SK-N-SH (cell line): Measurements from ENCODE around the gene GSTA4. TPM values are rescaled to one million over a fixed set of nuclear protein-coding genes. Genes with fewer than 3 reads are reported as not detected.

Experiments used
- CTCF ChIA-PET: fragments of 300-600, 350-600 bp; formaldehyde crosslinking; extraction: SDS; loops from one replicate; lab custom pipeline; 2021; lab: Yijun Ruan, JAX
- POLR2A ChIA-PET: fragments of 350-600 bp; sonication (Branson Sonifier 250); formaldehyde crosslinking; extraction: SDS; loops from one replicate; lab custom pipeline; 2020; ENCODE audit warnings: antibody characterized with exemption, inconsistent platforms; lab: Yijun Ruan, JAX
- DNase-seq: peaks from one replicate; pipeline ENCODE4 v3.0.0; 2012
- H2AFZ ChIP-seq: fragments of 200-600 bp; sonication (generic); 2 replicates; pipeline ENCODE4 v1.8.1; 2016; ENCODE audit warnings: antibody characterized with exemption, mild to moderate bottlenecking, low read depth
- H3F3A ChIP-seq: fragments of 200-600 bp; sonication (generic); replicated peaks from 2 replicates; pipeline ENCODE3; 2016; ENCODE audit warnings: antibody characterized with exemption, mild to moderate bottlenecking; ENCODE audit not compliant: insufficient read depth
- H3K27ac ChIP-seq, 2 experiments: fragments of 200-500 bp in 1 of 2; fragments of 200-600 bp in 1 of 2; sonication (Bioruptor generic) in 1 of 2; sonication (generic), shearing (Covaris generic) in 1 of 2; 2 replicates each; pipeline versions ENCODE4 v1.5.1 to v1.6.1; 2014 to 2016; ENCODE audit warnings: low read depth in 2 of 2, inconsistent platforms in 1 of 2, low read length in 1 of 2, mild to moderate bottlenecking in 1 of 2, mixed read lengths in 1 of 2
- H3K27me3 ChIP-seq: fragments of 200-600 bp; sonication (generic), shearing (Covaris generic); 2 replicates; pipeline ENCODE4 v1.6.1; 2016; ENCODE audit warnings: mixed run types; ENCODE audit not compliant: insufficient read depth
- H3K36me3 ChIP-seq, 2 experiments: fragments of 200-500 bp in 1 of 2; fragments of 200-600 bp in 1 of 2; sonication (Bioruptor generic) in 1 of 2; sonication (generic) in 1 of 2; replicated peaks in 1 of 2; 2 replicates each; pipeline versions ENCODE3 to v1.5.1; 2014 to 2016; ENCODE audit warnings: low read length in 1 of 2, mild to moderate bottlenecking in 1 of 2; ENCODE audit not compliant: insufficient read depth in 2 of 2, control insufficient read depth in 1 of 2
- H3K4me1 ChIP-seq, 2 experiments: fragments of 200-500 bp in 1 of 2; fragments of 200-600 bp in 1 of 2; sonication (Bioruptor generic) in 1 of 2; sonication (generic), shearing (Covaris generic) in 1 of 2; 2 replicates each; pipeline versions ENCODE4 v1.5.1 to v1.6.1; 2014 to 2016; ENCODE audit warnings: low read depth in 1 of 2, low read length in 1 of 2, mixed run types in 1 of 2; ENCODE audit not compliant: insufficient read depth in 2 of 2, control insufficient read depth in 1 of 2
- H3K4me2 ChIP-seq: fragments of 200-600 bp; sonication (generic), shearing (Covaris generic); 2 replicates; pipeline ENCODE4 v1.6.1; 2017; ENCODE audit warnings: mixed run types
- H3K4me3 ChIP-seq, 2 experiments: fragments of 200-500 bp in 1 of 2; fragments of 200-600 bp in 1 of 2; sonication (Bioruptor generic) in 1 of 2; sonication (generic), shearing (Covaris generic) in 1 of 2; 2 replicates each; pipeline versions ENCODE4 v1.5.1 to v1.8.1; 2014 to 2016; ENCODE audit warnings: low read depth in 2 of 2, inconsistent platforms in 1 of 2, low read length in 1 of 2, mild to moderate bottlenecking in 1 of 2, mixed read lengths in 1 of 2, moderate library complexity in 1 of 2
- H3K79me2 ChIP-seq: fragments of 200-600 bp; sonication (generic); 2 replicates; pipeline ENCODE4 v1.8.1; 2017; ENCODE audit warnings: mild to moderate bottlenecking; ENCODE audit not compliant: insufficient read depth
- H3K9ac ChIP-seq: fragments of 200-600 bp; sonication (generic); 2 replicates; pipeline ENCODE4 v1.6.1; 2017; ENCODE audit warnings: mixed run types
- H3K9me2 ChIP-seq: fragments of 200-600 bp; sonication (generic); 2 replicates; pipeline ENCODE4 v1.6.1; 2017; ENCODE audit warnings: mixed run types
- H3K9me3 ChIP-seq: fragments of 200-600 bp; sonication (generic); 2 replicates; pipeline ENCODE4 v1.6.1; 2017; ENCODE audit warnings: mixed run types, mild to moderate bottlenecking, moderate library complexity
- H4K20me1 ChIP-seq: fragments of 200-600 bp; sonication (generic); 2 replicates; pipeline ENCODE4 v1.6.1; 2017; ENCODE audit warnings: mild to moderate bottlenecking, mixed run types; ENCODE audit not compliant: insufficient read depth
- CHD2 ChIP-seq: fragments of 150-350 bp; IDR thresholded peaks from 2 replicates; pipeline ENCODE4 v1.6.1; 2018; ENCODE audit warnings: low read length; ENCODE audit not compliant: partially characterized antibody
- EZH2phosphoT487 ChIP-seq: fragments of 200-600 bp; sonication (generic); IDR thresholded peaks from 2 replicates; pipeline ENCODE4 v1.6.1; 2017; ENCODE audit warnings: low read depth, mixed run types, mild to moderate bottlenecking, antibody characterized with exemption, moderate library complexity, borderline replicate concordance
- JUND ChIP-seq: IDR thresholded peaks from 2 replicates; pipeline ENCODE4 v1.4.0; 2012
- MAX ChIP-seq: IDR thresholded peaks from 2 replicates; pipeline ENCODE4 v1.4.0; 2012; ENCODE audit warnings: low read depth
- NFIC ChIP-seq: IDR thresholded peaks from 2 replicates; pipeline ENCODE4 v1.4.0; 2012; ENCODE audit warnings: borderline replicate concordance
- PBX3 ChIP-seq: IDR thresholded peaks from 2 replicates; pipeline ENCODE4; 2012
- POLR2AphosphoS5 ChIP-seq: IDR thresholded peaks from 2 replicates; pipeline ENCODE4 v1.6.1; 2012; ENCODE audit warnings: low read depth, low read length
- RAD21 ChIP-seq: IDR thresholded peaks from 2 replicates; pipeline ENCODE4 v1.6.1; 2012; ENCODE audit warnings: mild to moderate bottlenecking, low read length
- RCOR1 ChIP-seq: fragments of 150-350 bp; IDR thresholded peaks from 2 replicates; pipeline ENCODE4 v1.6.1; 2017; ENCODE audit warnings: antibody characterized with exemption, low read length
- RFX5 ChIP-seq: IDR thresholded peaks from 2 replicates; pipeline ENCODE4 v1.6.1; 2012; ENCODE audit warnings: mild to moderate bottlenecking, improper control_type of control experiment, low read length
- SMC3 ChIP-seq: IDR thresholded peaks from 2 replicates; pipeline ENCODE4 v1.6.1; 2012; ENCODE audit warnings: low read depth, low read length, improper control_type of control experiment
- TAF1 ChIP-seq: IDR thresholded peaks from 2 replicates; pipeline ENCODE4 v1.6.1; 2012; ENCODE audit warnings: low read depth, mild to moderate bottlenecking, low read length, moderate library complexity, borderline replicate concordance
- TEAD4 ChIP-seq: IDR thresholded peaks from 2 replicates; pipeline ENCODE4 v1.4.0; 2012; ENCODE audit warnings: mild to moderate bottlenecking, borderline replicate concordance; ENCODE audit not compliant: insufficient read depth
- ZBTB33 ChIP-seq: IDR thresholded peaks from 2 replicates; pipeline ENCODE4 v1.4.0; 2012; ENCODE audit warnings: low read depth, borderline replicate concordance
- whole genome bisulfite sequencing: methylation state at CpG from one replicate; pipeline ENCODE4 v1.1.6; 2017; ENCODE audit warnings: low lambda C conversion rate; 5-methylcytosine and 5-hydroxymethylcytosine counted together
- polyA plus RNA-seq, 3 experiments: library from polyadenylated mRNA; depleted of rRNA; stranded (reverse); fragments of >200 nt; gene quantifications; 2 replicates each; pipeline ENCODE4 v1.2.3, GENCODE V29; 2012
- TF ChIP-seq, protein P1 (sequence below): fragments of 150-350 bp; IDR thresholded peaks from 2 replicates; pipeline ENCODE4 v1.6.1; 2016; ENCODE audit warnings: mild to moderate bottlenecking, low read depth, low read length

Gene GSTA4
- polyA plus RNA-seq, 1 of the 3 experiments (the other 2 are of a cell fraction): 28.3 TPM

- WGBS: 96% methylated on average over 7 of the region's 8 CpGs
- POLR2A ChIA-PET: no interaction called here
- peaks cover 10% of the 10 kb centered on the region; the same call in 1 of the 2 replicates for H3K79me2 ChIP-seq
- peaks cover 48 to 56% of the 10 kb centered on the region in 2 experiments for H3K36me3 ChIP-seq
- H3K9me2 ChIP-seq: no peaks in the 10 kb centered on the region
- H3K4me3 ChIP-seq: no peak overlapping the region
- H3K4me1 ChIP-seq: 0 out of 4 replicates have a peak, but pooled peaks cover 0 to under 1% of the 10 kb centered on the region in 2 experiments
- no peak overlapping the region for H3K9ac ChIP-seq
- peaks cover 4% of the 10 kb centered on the region for H3F3A ChIP-seq
- H3K9me3 ChIP-seq: no peaks in the 10 kb centered on the region
- DNase-seq: no peak
- no peak overlapping the region for H3K27ac ChIP-seq
- CTCF ChIA-PET: no interaction called here
- no peak for TF ChIP-seq RAD21
- TF ChIP-seq TEAD4: no peak
- no peak for TF ChIP-seq RFX5
- TF ChIP-seq SMC3: no peak
- no peak for TF ChIP-seq ZBTB33
- TF ChIP-seq PBX3: no peak
- no peak for TF ChIP-seq TAF1
- H2AFZ ChIP-seq: no peak overlapping the region
- no peak overlapping the region for H3K4me2 ChIP-seq
- no peaks in the 10 kb centered on the region for H3K27me3 ChIP-seq
- no peaks in the 10 kb centered on the region for H4K20me1 ChIP-seq
Observed at GRCh38 chr6:53035549-53036213, 40.6 kb upstream of the GSTA4 start.

GRCh38 chr6:53033764-53034163 is 38.7 kb upstream of the GSTA4 start:
- no peak overlapping the region for H3K4me3 ChIP-seq
- no peak overlapping the region for H3K9ac ChIP-seq
- 96% methylated on average over 4 of the region's 4 CpGs for WGBS
- no peak overlapping the region for H3K27ac ChIP-seq
- no peak overlapping the region for H2AFZ ChIP-seq
- H3K36me3 ChIP-seq: peaks cover 41 to 48% of the 10 kb centered on the region in 2 experiments
- no peaks in the 10 kb centered on the region for H3K79me2 ChIP-seq
- CTCF ChIA-PET: interaction anchor here (0.9 kb wide), 1 partner anchor 11 kb away, joined by 3 read pairs; no protein-coding TSS in a partner anchor
- H3F3A ChIP-seq: peaks cover 4% of the 10 kb centered on the region
- no peak overlapping the region for H3K4me2 ChIP-seq
- POLR2A ChIA-PET: no interaction called here
- H3K4me1 ChIP-seq: peaks cover 0 to 2% of the 10 kb centered on the region in 2 experiments; a peak in 1 of 4 replicates
- TF ChIP-seq JUND: no peak
- no peak for TF ChIP-seq CHD2
- TF ChIP-seq RFX5: no peak
- no peak for TF ChIP-seq RCOR1
- TF ChIP-seq EZH2phosphoT487: no peak
- TF ChIP-seq MAX: no peak
- TF ChIP-seq POLR2AphosphoS5: no peak
- TF ChIP-seq, protein P1, sequence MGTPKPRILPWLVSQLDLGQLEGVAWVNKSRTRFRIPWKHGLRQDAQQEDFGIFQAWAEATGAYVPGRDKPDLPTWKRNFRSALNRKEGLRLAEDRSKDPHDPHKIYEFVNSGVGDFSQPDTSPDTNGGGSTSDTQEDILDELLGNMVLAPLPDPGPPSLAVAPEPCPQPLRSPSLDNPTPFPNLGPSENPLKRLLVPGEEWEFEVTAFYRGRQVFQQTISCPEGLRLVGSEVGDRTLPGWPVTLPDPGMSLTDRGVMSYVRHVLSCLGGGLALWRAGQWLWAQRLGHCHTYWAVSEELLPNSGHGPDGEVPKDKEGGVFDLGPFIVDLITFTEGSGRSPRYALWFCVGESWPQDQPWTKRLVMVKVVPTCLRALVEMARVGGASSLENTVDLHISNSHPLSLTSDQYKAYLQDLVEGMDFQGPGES: no peak
- TF ChIP-seq NFIC: no peak
- no peaks in the 10 kb centered on the region for H3K27me3 ChIP-seq
- no peaks in the 10 kb centered on the region for H3K9me2 ChIP-seq
- H4K20me1 ChIP-seq: no peaks in the 10 kb centered on the region
- no peak for DNase-seq
- no peaks in the 10 kb centered on the region for H3K9me3 ChIP-seq
